GM18505 (cell line): ENCODE results near the gene KRTAP10-1.
"Not testable (repeated sequence)": the region's sequence is repeated elsewhere in the genome, so short reads cannot be mapped to it uniquely, and the experiment has no call there.

Experiments used
- ATAC-seq: cut with Tn5 transposase; IDR thresholded peaks from one replicate; pipeline ENCODE4 v1.9.1; 2021; ENCODE audit not compliant: unreplicated experiment
- POLR2A ChIP-seq: IDR thresholded peaks from 4 replicates; pipeline ENCODE4 v1.6.1; 2011; ENCODE audit warnings: borderline replicate concordance; ENCODE audit not compliant: insufficient read depth, insufficient read length; ENCODE audit errors: extremely low read depth

Gene KRTAP10-1

GRCh38 chr21:44564886-44565598, 25.0 kb upstream of the KRTAP10-1 start:
- TF ChIP-seq POLR2A: no peak
- no peak for ATAC-seq

- no peak for ATAC-seq
- TF ChIP-seq POLR2A: no peak
Observed at GRCh38 chr21:44564099-44564498, 24.1 kb upstream of the KRTAP10-1 start.

GRCh38 chr21:44558695-44559094, 18.7 kb upstream of the KRTAP10-1 start, which contains the start of gene KRTAP10-3:
TSS of gene KRTAP10-3 (minus strand) at chr21:44558795. CDS start at chr21:44558715, 80 bp downstream.
- no peak for TF ChIP-seq POLR2A
- ATAC-seq: no peak

- ATAC-seq: not testable (repeated sequence)
Observed at GRCh38 chr21:44558329-44558675, 18.3 kb upstream of the KRTAP10-1 start.

GRCh38 chr21:44557491-44558328, 17.7 kb upstream of the KRTAP10-1 start:
- no peak for ATAC-seq

GRCh38 chr21:44556879-44557278, 16.9 kb upstream of the KRTAP10-1 start:
- TF ChIP-seq POLR2A: no peak
- no peak for ATAC-seq

More at GRCh38 chr21:44557491-44558328, 17.7 kb upstream of the KRTAP10-1 start:
- no peak for TF ChIP-seq POLR2A

- no peak for ATAC-seq
- TF ChIP-seq POLR2A: no peak
Observed at GRCh38 chr21:44555200-44555875, 15.3 kb upstream of the KRTAP10-1 start.

GRCh38 chr21:44552681-44553080, 12.7 kb upstream of the KRTAP10-1 start:
- ATAC-seq: no peak
- TF ChIP-seq POLR2A: no peak

GRCh38 chr21:44552136-44552535, 12.1 kb upstream of the KRTAP10-1 start:
- ATAC-seq: no peak
- TF ChIP-seq POLR2A: no peak

GRCh38 chr21:44551340-44551961, 11.5 kb upstream of the KRTAP10-1 start, which contains the start of gene KRTAP10-2:
TSS of gene KRTAP10-2 (minus strand) at chr21:44551505. CDS start at chr21:44551458, 47 bp downstream.
- no peak for TF ChIP-seq POLR2A
- no peak for ATAC-seq

- ATAC-seq: no peak
- TF ChIP-seq POLR2A: no peak
Observed at GRCh38 chr21:44550807-44551206, 10.8 kb upstream of the KRTAP10-1 start.

- not testable (repeated sequence) for ATAC-seq
Observed at GRCh38 chr21:44550285-44550684, 10.3 kb upstream of the KRTAP10-1 start.

- no peak for ATAC-seq
- no peak for TF ChIP-seq POLR2A
Observed at GRCh38 chr21:44549525-44550211, 9.7 kb upstream of the KRTAP10-1 start.
